Ammon's horn (tissue), 1 donor: Measurements from ENCODE around the gene TANGO6.
A peak's percentile ranks its signal among the peaks of the same experiment; 100 is the strongest.
"Not testable (repeated sequence)": the region's sequence is repeated elsewhere in the genome, so short reads cannot be mapped to it uniquely, and the experiment has no call there.

Source experiments
- DNase-seq: peaks from one replicate; pipeline ENCODE4 v3.0.0-alpha.2; 2016; ENCODE audit warnings: low spot score

The TANGO6 gene

DNA sequence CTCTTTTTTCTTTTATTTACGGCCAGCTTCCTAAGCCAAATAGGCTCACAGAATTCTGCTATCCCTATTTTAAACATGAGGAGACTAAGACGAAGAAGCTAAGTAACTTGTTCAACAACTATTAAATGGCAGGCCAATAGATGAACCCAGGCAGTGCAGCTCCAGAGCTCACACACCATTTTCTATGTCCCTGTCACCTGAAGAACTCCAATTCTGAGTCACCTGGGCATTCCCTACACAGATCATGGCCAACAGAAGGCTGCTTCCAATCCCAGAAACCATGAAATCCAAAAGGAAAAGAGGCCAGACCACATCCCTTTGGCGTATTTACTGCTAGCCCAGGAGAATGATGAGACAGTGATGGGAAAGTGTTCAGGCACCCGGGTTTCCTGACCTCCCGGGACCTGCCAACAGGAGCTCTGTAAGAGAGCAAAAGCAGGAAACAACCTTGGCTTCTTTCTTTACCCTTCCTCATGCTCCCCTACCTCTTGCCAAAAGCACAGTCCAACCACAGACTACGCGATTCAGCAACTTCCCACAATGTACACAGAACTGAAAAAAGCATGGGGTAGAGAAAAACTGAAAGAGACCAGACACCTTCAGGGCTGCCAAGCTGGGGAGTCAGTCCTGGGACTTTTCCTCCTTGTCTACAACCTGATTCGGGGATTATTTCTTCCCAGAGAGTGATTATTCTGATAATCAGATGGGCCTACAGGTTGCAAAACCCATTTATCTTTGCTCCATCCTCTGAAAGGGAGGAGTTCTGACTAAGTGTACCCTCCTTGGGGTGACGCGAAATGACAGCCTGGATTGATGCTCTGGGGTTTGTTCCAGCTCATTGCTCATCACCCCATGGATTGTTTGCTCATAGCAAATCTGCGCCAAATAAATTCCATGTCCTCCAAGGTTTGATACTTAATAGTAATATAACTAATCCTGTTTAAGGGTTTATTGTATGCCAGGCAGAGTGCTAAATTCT lies 214.4 kb downstream of the TANGO6 start:
- peak; percentile 49 for DNase-seq

DNA sequence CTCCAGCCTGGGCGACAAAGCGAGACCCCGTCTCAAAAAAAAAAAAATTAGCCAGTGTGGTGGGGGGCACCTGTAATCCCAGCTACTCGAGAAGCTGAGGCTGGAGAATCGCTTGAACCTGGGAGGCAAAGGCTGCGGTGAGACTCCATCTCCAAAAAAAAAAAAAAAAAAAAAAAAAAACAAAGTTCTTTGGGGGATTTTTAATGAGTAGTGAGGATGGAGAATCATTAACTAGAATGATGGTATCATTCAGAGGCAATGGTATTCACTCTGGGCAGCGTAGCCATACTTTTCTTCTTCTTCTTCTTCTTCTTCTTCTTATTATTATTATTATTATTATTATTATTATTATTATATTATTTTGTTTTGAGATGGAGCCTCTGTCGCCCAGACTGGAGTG lies 220.2 kb downstream of the TANGO6 start:
- not testable (repeated sequence) for DNase-seq

DNA sequence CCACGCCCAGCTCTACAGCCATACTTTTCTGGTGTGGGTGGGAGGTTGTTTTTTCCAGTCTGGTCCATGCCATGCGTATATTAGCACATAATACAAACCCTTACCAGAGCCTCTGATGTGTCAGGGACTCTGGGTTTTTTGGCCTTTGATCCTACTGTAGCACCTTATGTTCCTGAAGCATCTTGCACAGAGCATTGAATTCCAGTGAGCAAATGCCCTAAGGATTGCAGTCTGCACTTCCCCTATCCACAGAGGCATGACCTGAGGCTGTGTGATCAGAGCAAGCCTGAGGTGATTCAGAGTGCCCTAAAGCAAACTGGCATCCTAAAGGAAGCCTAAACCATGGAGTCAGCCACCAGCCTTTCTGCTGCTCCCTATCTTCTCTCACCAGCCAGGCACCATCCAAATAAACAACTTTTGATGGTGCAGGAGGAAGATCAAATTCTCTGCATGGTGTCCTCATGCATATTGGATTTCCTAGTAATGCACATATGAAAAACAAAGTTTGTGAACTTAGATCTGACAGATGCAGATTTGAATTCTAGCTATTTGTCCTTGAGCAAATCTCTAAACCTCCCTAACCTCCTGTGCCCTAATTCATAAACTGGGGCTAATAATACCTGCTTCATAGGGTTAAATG lies 220.9 kb downstream of the TANGO6 start:
- no peak for DNase-seq

DNA sequence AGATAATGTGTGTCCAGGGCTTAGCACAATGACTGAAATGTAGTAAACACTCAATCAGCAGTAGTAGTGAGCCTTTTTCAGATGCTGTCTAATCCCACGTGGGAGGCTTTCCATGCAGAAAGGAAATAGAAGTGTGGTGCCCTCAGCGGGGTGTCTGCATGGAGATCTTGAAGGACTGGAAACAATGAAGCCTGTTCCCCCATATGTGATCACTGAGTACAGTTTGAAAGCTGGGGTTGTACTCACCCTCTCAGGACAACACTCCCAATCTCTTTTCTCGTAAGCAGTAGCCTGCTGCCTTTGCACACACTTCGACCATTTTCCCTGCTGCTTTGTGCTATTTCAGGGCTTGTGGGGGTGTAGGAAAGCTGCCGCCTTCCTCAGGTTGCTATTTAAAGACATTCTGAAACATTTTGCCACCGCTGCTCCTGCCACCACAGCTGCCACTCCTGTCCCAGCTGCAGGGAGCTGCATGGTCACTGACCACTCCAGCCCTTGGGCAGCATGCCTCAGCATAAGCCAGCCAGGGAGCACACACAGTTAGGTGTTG lies 221.5 kb downstream of the TANGO6 start:
- DNase-seq, result peak; percentile 23

DNA sequence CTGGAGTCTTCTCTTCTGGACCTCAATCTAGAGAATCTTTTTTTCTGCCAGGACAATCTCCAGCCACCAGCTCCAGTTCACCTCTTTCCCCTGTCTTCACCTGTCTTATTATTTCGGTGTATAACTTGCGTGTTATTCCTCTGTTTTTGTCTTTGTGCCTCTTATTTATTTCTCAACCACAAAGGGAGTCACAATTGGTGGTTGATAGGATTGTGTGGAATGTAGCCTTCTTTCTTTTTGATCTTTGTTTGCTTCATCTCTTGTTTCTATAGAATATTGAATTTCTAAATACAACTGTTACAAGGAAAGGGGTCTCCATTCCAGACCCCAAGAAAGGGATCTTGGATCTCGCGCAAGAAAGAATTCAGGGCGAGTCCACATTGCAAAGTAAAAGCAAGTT lies 226.2 kb downstream of the TANGO6 start:
- no peak for DNase-seq

DNA sequence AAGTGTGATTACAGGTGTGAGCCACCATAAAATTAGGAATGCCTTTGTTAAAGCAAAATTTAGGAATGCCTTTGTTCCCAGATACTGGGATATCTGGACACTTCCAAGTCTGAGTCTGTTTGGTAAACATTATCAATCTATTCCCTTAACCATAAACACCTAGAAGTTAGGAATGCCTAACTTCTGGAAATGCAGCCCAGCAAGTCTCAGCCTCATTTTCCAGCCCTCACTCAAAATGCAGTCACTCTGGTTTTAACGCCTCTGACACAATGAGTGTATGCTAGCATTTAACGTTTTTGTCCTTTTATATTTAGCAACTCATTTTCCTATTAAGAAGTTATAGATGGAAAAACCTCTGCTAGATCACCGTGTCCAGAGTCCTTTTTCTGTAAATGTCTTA lies 227.7 kb downstream of the TANGO6 start:
- no peak for DNase-seq

DNA sequence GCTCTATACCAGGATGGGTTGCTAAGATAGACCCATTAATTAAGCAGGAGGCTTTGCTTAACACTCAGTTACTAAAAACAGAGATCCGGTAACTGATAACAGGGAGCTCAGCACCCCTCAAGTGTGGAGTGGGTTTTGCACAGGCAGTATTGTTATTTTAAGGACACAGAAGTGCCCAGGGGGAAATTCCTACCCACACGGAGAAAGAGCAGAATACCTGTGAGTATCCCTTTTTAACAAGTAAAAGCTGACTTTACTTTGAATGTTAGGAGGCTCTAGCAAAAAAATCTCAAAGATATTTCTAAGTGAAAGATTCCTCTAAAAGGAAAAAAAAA lies 229.3 kb downstream of the TANGO6 start:
- DNase-seq, result no peak

DNA sequence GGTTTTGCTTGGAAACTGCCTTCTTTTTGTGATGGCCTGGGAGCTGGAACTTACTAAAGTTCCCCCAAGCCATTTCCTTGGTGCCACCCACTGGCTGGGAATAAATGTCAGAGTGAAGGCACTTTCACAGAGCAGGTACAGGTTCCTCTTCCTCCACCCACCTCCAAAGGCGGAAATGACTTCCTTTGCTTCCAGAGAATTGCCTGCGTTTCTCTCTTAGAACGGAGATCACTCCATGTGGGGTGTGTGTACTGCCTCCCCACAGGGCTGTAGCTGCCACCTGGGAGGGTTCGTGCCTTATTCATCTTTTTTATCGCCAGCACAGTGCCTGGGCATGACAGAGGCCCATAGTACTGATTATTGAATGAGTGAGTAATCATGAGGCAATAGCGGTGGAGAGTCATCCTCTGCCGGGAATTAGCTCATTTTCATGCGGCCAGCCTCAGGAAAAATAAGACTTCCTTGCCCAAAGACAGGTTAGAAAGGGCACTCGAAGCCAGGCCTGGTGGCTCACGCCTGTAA lies 229.9 kb downstream of the TANGO6 start:
- DNase-seq, result no peak

DNA sequence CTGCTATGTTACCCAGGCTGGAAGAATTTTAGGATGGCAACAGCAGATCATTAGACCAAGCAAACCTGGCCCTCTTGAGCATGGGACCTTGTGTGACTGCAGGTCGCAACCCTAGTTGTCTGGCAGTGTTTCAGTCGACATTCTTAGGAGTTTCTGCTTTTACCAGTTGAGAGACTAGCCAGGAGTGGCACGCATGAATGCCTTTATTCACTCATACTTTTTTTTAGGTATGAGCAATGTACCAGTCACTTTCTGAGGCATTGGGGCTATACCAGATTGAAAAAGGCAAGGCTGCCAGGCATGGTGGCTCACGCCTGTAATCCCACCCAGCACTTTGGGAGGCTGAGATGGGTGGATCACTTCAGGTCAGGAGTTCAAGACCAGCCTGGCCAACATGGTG lies 233.9 kb downstream of the TANGO6 start:
- DNase-seq, result no peak

DNA sequence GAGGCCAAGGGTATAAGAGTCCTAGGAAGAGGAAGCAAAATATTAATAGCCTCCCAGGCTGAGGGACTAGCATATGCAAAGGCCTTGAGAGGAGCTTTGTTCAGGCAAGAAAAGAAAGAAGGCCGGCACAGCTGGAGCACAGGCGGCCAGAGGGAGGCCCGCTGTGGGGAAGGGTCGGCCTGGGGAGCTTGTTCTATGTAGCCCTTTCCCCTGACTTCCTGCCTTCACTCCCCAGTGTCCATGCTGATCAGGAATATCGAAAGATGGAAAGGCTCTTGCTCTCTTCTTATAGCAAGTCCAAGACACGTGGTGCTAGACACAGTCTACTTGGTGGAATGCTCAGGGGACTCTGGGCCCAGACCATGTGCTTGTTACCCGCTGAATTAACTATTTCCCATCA lies 234.7 kb downstream of the TANGO6 start:
- no peak for DNase-seq

DNA sequence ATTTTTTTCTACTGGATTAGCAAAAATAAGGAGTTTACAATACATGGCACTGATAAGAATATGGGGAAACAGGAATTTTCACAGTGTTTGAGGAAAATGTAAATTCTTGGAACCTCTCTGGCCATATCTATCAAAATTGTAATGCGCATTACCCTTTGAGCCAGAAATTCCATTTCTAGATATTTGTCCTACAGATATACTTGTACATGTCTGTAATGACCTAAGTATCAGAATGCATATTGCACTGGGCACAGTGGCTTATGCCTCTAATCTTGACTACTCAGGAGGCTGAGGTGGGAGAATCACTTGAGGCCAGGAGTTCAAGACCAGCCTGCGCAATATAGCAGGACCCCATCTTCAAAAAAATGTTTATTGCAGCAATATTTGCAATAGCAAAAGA lies 236.4 kb downstream of the TANGO6 start:
- no peak for DNase-seq

DNA sequence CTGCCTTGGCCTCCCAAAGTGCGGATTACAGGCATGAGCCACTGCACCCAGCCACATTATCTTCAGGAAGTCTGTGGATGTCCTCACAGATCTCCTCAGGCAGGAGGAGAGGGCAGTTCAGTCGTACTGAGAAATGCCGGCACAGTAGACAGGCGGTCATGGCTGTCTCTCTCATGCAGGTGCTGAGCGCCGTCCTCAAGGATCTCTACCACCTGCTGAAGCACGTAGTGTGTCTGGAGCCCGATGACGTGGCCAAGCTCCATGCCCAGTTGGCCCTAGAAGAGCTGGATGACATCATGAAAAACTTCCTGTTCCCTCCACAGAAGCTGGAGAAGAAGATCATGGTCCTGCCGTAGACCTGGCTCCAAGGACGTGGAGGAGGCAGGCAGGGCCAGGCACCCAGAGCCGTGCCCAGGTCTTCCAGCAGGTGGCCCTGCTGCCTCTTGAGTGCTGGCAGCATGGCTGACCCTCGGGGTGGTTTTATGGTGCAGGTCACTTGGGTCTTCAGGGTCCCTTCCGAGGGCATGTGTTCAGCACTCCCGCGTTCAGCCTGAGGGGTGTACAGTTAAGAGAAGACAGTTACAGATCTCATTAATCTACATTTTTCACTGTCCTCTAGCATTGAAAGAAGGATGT lies 240.1 kb downstream of the TANGO6 start:
- DNase-seq, result no peak

DNA sequence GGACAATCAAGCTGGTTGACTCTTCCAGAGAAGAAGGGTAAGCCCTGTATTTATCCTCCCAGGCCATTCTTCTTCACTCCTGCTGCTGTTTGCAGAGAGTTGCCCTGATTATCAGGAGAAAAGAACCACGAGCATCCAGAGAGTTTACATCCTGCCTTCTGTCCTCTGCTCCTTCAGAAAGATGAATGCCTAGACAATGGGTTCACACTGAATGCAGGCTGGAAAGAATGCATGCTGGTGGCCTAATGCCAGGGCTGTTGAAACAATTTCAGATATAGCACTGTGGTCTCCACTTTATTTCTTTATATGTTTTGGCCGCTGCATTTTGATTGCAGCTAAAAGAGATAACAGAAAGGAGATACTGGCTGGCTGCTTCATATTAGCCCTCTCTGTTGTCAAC lies 241.0 kb downstream of the TANGO6 start:
- DNase-seq, result no peak

DNA sequence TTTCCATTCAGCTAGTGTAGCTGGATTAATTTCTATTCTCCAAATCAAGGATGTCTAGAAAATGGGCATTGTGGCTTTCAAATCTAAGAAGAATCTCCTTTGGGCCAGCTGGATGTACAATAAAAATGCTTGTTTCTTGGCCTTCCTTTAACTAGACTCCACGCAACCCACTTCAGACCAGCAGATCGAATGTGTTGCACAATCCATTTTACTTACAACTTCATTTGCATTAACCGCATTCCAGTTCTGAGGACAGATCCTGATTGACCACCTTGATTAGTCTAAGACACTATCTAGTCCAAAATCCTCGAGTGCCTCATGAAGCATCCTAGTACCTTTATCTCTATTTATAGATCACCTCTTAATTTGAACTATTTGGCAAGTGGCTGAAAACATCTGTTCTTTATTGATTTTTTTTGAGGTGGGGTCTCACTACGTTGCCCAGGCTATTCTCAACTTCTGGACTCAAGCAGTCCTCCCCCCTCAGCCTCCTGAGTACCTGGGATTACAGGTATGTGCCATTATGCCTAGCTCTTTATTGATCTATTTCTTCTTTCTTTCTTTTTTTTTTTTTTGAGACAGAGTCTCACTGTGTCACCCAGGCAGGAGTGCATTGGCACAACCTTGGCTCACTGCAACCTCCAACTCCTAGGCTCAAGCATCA lies 241.8 kb downstream of the TANGO6 start:
- no peak for DNase-seq

DNA sequence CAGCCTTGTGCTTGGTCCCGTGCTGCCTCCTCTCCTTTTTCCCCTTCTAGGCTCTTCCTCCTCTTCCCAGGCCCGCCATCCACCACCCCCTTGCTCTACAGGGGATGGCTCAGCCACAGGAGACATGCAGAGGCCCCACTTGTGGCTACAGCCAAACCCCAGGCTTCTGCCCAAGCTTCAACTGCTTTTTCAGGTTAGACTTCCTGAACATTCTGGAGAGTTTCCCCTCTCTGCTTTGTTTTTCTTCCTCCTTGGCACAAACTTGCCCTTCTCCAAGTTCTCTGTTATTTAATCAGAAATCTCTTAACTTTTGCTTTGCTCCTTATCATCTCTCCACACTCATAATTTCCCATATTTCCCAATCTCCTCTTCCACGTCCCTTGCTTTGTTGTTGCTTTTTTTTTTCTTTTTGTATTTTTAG lies 243.8 kb downstream of the TANGO6 start:
- DNase-seq, result no peak

DNA sequence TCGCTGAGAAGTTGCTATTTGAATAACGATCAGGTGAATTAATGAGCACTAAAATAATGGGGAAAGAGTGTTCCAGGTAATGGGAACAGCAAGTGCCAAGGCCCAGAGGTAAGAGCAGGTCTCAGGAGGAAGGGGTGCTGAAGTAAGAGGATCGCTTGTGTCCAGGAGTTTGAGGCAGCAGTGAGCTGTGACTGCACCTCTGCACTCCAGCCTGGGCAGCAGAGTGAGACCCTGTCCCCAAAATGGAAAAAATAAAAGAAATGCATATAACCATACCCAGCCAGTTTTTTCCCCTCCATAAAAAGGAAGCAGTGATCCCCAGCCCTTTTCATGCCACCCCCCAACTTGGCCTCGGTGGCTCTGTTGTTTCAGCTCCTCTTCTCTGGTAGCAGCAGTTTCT lies 245.4 kb downstream of the TANGO6 start:
- no peak for DNase-seq

DNA sequence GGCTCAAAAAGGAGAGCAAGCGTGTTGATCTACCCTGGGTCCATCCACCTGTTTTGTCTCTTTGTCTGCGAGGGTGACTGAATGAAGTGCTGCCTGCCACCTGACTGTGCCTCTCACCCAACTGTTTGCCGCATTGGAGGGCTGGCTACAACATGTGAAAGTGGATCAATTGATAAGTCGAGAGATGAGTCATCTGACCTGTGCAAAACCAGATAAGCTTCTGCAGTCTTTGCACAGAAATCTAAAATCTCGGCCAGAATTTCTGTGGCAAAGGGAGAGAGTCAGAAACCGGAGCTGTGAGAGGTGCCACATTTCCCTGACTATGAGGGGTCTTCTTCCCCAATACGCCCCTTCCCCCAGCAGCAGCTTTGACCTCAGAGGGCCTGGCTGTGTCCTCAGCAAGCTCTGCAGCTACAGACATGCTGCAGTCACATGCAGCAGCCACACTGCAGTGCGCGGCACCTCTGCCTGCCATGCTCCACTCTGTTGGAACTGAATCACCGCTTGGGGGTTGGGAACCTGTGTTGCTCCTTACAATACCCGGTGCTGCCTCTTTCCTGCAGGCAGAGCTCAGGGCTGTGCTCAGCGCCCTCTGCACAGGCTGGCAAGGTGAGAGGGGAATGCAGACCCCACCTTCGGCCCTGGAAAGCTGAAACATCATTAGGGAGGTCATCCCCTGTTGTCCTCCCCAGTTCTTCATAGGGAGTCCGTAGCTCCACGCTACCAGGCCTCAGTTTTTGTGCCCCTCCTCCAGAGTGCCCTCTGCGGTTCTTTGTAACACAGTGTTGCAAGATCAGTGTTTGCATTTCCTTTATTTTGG lies 246.0 kb downstream of the TANGO6 start:
- peak; percentile 27 for DNase-seq

DNA sequence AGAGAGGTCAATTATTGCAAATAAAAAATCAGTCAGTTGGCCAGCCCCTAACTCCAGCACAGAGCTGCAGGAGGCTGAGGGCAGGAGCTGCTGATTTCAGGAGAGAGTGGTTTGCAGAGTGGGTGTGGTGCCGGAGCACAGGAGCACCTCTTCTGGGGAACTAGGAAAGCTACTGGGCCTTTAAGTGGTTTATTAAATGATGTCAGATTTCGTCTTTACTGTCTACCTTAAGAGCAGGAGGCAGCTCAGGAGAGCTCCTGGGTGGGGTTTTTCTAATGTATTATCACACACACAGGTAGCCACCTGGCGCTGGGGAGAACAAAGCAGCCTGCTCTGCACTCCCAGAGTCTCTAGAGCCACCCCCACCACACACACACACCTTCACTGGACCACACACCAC lies 250.6 kb downstream of the TANGO6 start:
- DNase-seq, result no peak

DNA sequence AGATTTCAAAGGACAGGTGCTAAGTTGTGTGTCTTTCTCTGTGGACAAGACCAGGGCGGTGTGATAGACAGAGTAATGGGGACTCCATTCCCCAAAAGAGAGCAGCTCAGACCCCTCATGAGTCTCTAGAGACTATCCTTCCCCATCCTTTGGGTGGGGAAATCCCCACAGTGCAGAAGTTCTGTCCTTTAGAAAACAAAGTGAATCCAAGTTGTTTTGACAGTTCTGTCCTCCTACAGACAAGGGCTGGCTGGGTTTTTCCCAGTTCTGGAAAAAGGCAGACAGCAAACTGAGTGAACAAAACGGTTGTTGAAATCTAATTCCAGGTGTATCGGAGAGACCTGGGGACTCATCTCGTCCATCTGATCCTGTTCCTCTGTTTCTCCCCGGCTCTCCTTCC lies 251.2 kb downstream of the TANGO6 start:
- no peak for DNase-seq

DNA sequence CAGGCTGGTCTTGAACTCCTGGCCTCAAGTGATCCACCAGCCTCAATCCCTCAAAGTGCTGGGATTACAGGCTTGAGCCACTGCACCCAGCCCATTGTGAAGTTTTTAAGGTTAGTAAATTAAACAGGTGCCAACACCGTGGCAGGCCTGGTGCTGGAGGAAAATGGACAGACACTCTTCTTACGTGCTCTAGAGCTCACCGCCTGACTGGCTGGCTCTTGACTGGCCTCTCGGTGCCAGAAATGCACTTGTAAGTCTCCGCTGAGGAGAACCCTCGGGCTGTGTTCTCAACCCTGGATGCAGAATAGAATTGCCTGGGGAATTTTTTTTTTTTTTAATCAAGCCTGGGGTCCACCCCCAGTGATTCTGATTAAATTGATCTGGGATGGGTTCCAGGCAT lies 251.9 kb downstream of the TANGO6 start:
- no peak for DNase-seq

DNA sequence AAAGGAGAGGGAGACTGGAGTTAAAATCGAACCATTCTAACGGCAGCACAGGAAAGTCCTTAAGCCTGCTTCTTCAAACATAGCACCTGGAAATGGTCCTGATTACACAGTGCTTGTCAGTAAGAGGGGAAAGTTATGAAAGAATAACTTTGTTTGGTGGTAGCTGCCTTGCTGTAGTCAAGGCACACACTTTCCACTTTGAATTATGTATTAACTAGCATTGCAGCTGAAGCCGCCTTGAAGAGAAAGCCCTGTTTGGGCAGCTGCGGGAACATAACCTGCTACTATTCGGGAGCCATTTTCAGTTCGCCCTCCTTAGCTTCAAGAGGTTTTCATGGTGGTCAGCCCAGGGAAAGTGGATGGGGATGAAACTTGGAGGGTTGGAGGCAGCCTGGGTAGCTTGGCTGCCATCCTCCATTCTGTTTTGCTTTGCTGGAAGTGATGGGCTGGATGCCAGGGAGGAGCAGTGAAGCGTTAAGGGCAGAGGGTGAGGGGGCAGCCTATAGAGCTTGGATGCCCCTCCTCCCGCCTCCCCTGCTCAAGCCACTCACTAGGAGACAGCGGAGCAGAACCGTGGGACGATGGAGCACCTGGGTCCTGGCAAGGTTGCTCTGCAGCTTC lies 256.9 kb downstream of the TANGO6 start:
- no peak for DNase-seq
